GM21423 (cell line): ENCODE measurements around the gene NDUFAF2.
A peak's percentile ranks its signal among the peaks of the same experiment; 100 is the strongest.
"Not testable (repeated sequence)": the region's sequence is repeated elsewhere in the genome, so short reads cannot be mapped to it uniquely, and the experiment has no call there.

Source experiments
- ATAC-seq: cut with Tn5 transposase; IDR thresholded peaks from one replicate; pipeline ENCODE4 v1.9.1; 2021; ENCODE audit warnings: mild to moderate bottlenecking, moderate library complexity; ENCODE audit not compliant: unreplicated experiment

The NDUFAF2 gene

DNA sequence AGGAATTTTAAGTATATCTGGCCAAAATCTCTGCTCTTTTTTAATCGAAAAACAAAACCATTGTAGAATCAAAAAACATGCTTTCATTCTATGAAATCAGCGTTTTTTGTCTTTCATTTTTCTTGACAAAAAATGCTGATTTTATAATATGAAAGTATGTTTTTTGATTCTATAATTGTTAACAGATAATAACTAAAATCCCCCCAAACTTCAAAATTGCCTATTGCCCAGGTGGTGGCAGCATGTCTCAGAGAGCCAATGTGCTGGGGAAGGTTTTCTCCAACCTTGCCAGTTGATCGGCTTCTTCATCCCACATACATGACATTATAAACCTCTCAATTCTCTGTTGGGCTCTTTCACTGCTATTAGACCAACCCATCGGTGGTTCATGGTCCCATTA, 222.4 kb downstream of the NDUFAF2 start:
- ATAC-seq, result no peak

DNA sequence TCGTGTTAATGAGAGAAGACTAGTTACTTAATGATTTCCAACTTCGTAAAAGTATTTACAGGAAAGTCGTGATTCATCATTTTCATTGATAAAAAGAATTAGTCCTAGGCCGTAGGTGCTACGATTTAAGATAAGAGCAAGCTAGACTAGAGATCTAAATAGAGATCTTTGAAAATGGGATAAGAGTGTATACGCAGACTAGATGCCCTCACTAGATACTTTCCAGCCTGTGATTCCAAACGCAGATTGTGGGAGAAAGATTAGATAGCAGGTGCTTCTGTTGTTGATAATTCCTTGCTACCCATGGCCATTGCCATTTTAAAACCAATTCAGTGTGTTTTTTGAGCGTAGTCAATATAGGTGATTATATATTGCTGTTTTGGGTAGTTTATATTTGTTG, 223.9 kb downstream of the NDUFAF2 start:
- no peak for ATAC-seq

DNA sequence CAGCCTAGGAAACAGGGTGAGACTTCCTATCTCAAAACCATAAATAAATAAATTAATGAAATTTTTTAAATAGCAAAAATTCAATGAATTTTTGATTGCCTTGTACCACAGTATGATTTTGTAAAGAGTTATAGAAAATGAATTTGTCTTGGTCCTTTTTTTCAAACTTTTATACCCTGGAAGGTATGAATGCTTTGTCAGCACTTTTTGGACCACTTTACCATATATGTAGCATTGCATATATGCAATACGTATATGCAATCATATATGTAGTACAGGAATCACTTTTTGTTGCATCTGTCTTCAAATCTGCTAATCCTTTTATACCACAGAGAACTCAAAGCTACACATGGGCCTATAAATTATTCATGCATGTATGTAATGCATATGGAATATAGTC, 226.5 kb downstream of the NDUFAF2 start:
- no peak for ATAC-seq

DNA sequence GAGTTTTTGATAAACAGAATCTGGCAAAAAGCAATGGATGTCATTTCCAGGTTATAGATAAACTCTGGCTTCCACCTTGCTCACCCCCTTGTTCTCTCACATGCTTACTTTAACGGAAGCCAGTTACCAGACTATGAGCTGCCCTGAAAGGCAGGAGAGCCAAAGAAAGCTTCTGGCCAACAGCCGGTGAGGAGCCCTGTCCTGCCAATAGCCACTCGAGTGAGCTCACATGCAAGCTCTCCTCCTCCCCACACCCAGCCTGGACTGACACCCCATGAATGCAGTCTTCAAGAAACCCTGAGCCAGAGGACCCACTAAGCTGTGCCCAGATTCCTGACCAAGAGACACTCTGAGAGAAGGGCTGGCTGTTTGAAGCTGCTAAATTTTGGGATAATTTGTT, 231.6 kb downstream of the NDUFAF2 start:
- no peak for ATAC-seq

DNA sequence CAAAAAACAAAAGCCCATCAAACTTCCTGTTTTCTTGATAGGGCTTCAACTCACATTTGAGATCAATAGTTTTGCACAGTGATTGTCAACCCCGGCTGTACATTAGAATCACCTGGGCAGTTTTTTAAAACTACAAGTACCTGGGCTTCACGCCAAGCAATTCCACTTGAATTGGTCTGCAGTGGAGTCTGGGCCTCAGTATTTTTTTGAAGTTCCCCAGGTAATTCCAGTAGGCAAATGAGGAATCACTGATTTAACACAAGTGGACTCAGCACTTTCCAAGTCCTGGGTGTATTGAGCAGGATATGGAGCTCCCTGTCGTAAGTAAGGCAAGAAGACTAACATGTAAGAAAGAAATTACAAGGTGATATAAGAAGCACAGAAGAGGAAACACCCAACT, 232.1 kb downstream of the NDUFAF2 start:
- ATAC-seq, result no peak

DNA sequence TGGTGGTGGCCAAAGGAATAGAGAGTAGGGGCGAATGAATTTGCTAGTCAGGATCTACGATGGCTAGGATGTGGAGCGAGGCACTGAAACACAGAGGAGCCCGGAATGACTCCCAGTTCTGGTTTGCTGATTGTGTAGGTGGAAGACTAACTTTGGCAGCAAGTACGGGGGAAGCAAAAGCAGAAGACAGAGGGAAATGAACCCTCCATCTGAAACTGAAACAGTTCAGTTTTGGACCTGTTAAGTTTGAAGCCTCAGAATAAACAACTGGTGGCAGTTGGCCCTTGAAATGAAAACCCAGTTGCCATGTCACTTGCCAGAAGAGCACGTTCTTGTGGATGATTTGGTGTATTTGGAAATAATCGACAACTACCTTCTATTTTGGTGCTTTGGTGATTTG, 232.7 kb downstream of the NDUFAF2 start:
- peak; percentile 82 for ATAC-seq

DNA sequence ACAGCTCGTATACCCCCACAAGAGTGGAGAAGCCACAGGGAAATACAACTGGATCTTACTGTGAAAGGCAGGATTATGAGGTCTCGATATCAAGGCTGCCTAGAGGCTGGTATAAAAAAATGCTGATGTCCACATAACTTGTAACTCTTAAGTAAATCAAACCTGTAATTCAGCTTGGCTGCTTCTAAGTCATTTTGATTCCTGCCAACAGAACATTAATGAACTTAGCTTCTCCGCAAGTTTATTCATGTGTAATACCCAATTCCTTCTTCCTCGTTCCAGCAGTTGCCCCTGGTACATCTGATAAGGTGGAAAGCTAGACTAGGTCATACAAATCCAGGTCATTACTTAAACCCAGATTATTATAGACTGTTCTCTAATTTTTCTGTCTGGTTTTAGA, 233.7 kb downstream of the NDUFAF2 start:
- ATAC-seq, result no peak

DNA sequence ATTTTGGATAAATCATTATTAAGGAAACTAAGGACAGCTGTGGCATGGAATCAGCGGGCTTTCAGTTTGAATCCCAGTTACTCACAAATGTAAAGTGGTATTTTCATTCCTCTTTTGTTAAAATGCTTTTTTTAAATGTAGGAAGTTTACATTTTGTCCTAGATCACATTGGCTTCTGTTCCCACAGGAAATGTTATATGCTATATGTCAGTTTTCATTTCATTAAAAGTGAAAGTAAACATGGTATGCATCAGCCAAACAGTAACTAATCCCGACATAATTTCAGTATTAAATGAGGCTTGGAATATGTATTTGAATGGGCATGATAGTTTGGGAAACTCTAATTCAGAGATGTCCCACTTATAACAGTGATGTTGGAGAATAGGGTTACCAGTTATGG, 235.9 kb downstream of the NDUFAF2 start:
- no peak for ATAC-seq

DNA sequence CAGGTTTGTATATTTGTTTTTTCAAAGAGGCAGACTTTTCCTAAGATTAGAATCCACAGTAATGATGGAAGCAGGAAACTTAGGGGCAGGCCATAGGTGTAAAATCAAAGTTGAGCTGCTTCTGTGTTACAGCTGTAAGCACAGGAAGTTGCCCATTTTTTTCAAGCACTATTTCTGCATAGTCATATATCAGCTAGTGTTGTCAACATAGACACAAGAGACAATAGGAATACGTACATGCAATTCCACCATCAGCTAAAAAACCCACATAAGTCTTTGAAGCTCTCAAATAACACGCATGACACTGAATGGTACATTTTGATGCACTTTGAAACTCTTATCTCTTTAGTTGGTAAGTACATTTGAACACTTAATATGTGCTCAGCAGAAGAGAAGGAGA, 237.4 kb downstream of the NDUFAF2 start:
- ATAC-seq, result no peak

DNA sequence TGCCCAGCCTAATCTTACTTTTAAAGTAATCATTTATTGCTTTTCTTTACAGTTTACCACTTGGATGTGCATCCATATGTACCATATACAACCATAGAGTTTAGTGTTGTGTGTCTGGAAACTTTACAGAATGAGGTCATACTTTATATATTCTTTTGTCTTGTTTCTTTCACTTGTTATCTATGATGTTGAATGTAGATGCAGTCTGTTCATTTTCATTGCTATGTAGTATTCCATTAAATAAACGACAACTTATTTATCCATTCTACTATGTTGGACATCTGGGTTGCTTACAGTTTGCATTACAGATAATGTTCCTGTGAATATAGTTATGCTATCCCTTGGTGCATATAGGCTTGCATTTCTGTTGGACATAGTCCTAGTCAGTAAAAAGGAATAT, 238.5 kb downstream of the NDUFAF2 start:
- no peak for ATAC-seq

DNA sequence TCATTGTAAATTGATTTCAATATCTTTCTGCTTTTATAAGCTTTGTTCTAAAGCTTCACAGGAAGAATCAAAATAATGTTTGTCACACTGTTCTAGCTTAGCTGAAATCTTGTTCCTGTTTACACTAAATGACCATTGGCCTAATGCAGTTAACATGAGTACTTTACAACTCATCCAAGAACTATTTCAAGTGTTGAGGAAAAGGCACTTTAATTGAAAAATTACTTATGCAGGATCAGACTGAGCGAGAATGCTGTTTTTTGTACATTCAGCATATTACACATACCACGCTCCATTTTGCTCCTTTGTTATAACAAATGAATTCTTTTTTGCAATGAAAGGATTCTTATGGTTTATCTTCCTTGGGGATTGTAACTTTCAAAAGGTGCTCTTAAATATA, 239.7 kb downstream of the NDUFAF2 start:
- no peak for ATAC-seq

DNA sequence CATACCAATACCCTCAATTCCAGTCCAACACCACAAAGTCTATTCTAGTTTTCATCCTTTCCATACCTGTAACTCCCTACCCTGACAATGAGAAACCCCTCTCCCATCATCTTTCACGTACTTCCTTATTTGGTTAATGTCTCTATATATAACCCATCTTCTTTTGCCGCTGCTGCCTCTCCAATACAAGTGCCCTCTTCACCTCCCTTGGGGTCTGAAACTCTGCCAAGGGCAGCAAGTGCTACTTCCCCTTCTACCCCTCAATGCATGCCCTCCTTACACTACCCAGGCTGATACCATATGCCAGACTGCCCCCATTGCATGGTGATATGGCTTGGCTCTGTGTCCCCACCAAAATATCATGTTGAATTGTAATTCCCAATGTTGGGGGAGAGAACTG, 241.6 kb downstream of the NDUFAF2 start:
- ATAC-seq, result no peak

DNA sequence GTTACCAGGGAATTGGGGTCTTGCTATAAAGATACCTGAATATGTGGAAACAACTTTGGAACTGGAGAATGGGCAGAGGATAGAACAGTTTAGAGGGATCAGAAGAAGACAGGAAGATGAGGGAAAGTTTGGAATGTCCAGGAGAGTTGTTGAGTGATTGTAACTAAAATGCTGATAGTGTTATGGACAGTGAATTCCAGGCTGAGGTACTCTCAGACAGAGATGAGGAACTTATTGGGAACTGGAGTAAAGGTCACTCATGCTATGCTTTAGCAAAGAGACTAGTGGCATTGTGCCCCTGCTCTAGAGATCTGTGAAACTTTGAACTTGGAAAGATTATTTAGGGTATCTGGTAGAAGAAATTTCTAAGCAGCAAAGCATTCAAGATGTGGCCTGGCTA, 242.3 kb downstream of the NDUFAF2 start:
- ATAC-seq, result not testable (repeated sequence)

DNA sequence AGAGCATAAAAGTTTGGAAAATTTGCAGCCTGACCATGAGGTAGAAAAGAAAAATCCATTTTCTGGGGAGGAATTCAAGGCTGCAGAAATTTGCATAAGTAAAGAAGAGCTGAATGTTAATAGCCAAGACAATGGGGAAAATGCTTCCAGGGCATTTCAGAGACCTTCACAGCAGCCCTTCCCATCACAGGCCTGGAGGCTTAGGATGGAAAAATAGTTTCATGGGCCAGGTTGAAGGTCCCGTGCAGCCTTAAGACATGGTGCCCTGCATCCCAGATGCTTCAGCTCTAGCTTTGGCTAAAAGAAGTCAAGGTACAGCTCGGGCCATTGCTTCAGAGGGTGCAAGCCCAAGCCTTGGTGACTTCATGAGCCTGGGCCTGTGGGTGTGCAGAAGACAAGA, 242.8 kb downstream of the NDUFAF2 start:
- ATAC-seq, result not testable (repeated sequence)

DNA sequence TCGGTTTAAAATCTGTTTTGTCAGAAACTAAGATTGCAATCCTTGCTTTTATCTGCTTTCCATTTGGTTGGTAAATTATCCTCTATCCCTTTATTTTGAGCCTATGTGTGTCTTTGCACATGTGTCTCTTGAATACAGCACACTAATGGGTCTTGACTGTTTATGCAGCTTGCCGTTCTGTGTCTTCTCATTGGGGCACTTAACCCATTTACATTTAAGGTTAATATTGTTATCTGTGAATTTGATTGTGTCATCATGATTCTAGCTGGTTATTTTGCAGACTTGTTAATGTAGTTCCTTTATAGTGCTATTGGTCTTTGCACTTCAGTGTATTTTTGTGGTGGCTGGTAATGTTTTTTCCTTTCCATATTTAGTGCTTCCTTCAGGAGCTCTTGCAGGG, 253.6 kb downstream of the NDUFAF2 start:
- ATAC-seq, result no peak

DNA sequence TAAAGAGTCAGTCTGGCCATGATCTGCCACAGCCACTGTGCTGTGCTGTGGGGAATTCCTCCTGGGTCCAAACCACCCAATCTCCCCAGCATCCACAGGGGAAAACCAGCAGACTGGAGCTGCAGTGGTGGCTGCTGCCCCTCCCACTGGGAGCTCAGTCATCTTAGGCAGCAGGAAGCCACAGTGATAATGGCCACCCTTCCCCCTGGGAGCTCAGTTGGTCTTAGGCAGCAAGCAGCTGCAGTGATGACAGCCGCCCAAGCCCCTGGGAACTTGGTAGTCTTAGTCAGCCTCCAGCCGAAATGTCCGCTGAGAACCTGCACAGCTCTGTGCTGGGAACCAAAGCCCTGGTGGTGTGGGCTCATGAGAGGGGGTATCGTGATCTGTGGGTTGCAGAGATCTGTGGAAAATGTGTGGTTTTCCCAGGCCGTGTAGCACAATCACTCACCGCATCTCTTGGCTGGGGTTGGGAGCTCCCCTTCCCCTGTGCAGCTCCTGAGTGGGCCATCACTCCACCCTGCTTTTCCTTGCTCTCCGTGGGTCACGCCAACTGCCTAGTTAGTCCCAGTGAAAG, 255.7 kb downstream of the NDUFAF2 start:
- no peak for ATAC-seq

DNA sequence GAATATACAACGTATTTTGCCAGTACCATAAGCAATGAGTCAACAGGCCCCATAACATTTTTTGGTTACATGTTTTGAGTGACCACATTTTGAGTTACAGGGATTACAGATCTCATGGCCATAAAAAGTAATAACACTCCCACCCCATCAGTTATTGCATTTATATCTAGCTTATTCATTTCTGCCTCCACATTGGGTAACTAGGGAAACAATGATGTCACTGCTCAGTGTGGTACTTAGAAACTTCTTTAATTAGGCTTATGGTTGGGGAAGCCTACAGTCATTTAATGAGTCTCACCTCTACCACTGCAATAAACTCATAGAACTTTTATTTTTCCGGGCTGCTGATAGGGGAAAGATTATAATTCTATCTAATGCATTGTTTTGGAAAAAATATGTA, 257.2 kb downstream of the NDUFAF2 start:
- no peak for ATAC-seq
